ENCODE measurements around the gene CDH1.

CDH1 gene

GRCh38 chr16:68732741-68733399, 4.2 kb upstream of the CDH1 start:
- DNase-seq, result no peak

GRCh38 chr16:68733570-68733969, 3.5 kb upstream of the CDH1 start:
- DNase-seq, result no peak

- no peak for DNase-seq
Observed at GRCh38 chr16:68734782-68735181, 2.3 kb upstream of the CDH1 start.

- DNase-seq, result no peak
Observed at GRCh38 chr16:68736561-68736960, 531 bp upstream of the CDH1 start.

DNA sequence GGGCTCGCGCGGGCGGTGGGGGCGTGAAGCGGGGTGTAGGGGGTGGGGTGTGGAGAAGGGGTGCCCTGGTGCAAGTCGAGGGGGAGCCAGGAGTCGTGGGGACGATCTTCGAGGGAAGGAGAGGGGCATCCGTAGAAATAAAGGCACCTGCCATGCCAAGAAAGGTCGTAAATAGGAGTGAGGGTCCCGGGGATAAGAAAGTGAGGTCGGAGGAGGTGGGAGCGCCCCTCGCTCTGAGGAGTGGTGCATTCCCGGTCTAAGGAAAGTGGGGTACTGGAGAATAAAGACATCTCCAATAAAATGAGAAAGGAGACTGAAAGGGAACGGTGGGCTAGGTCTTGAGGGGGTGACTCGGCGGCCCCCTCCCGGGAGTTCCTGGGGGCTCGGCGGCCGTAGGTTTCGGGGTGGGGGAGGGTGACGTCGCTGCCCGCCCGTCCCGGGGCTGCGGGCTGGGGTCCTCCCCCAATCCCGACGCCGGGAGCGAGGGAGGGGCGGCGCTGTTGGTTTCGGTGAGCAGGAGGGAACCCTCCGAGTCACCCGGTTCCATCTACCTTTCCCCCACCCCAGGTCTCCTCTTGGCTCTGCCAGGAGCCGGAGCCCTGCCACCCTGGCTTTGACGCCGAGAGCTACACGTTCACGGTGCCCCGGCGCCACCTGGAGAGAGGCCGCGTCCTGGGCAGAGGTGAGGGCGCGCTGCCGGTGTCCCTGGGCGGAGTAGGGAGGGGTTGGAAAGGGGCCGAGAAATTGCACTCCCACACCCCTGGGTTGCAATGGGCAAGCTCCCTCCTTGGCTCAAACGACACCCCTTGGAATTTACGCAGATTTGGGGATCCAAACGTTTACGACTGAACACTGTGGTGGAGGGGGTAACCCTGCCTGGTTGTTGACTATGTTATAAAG, 888 bp downstream of the CDH1 start:
- DNase-seq, result peak; percentile 13

DNA sequence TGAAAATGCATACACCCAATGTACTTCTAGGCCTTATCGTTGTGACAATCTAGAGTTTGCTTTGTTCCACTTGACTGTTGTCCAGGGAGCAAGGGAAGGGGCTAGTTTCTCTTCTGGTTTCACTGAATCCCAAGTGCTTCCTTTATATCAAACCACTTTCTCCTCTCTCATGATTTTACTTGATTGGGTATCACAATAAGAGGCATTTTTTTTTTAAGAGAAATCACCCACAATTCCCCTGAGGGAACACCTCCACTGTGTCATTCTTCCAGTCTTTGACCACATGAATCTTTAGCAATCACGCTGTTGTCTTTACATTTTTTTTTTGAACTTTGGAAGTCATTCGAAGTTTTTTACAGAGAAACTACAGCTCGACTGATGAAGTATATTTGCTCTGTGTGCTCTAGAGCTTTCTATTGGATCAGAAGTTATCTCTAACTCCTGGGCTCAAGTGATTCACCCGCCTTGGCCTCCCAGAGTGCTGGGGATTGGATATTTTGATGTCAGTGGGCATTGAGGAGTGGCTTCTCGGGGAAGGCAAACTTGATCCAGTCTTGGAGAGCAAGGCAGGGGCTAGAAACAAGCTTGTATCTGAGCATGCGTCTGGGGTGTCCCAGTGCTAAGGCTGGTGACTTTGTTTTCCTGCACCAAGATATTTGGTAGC, 3.0 kb downstream of the CDH1 start:
- no peak for DNase-seq

- DNase-seq, result no peak
Observed at GRCh38 chr16:68740628-68741346, 3.7 kb downstream of the CDH1 start.

DNA sequence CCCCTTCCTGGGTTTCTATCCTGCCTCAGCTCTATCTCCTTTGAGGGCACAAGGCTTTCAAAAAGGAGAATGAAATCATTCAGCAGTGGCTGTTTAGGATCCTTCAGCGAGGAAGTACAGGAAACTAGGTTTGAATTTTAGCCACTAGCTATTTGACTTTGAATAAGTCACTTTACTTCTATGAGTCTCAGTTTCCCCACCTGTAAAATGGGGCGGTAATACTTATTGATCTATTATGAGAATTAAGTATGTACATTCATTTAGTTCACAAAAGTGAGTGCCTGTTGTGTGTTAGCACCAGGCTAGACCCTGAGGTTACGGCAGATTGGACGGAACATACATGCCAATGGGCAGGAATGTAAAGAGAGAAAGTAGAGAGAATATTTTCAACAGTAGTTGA, 6.6 kb downstream of the CDH1 start:
- no peak for DNase-seq

GRCh38 chr16:68744744-68745280, 7.7 kb downstream of the CDH1 start:
- DNase-seq, result no peak

GRCh38 chr16:68746951-68747350, 9.9 kb downstream of the CDH1 start:
- DNase-seq, result no peak

GRCh38 chr16:68749432-68749831, 12.3 kb downstream of the CDH1 start:
- DNase-seq, result no peak

- no peak for DNase-seq
Observed at GRCh38 chr16:68750193-68750695, 13.2 kb downstream of the CDH1 start.

GRCh38 chr16:68751160-68751559, 14.1 kb downstream of the CDH1 start:
- no peak for DNase-seq

DNA sequence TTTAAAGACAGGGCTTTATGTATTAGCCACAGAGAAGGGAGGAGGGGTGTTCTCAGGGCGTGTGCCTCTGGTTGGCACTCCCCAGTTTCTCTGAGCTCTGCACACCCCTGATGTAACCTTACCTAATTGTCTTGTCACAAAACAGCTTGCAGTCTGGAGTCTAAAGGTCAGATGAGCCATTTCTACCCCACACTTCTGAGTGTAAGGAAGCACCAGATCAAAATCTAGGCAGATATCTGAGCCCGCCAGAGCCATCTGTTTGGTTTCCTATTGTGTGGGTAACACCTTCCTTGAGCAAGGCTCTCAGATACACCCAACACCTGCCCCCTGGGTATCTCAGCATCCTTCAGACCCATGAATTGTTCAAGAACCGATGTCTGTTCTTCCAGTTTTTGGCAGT, 15.5 kb downstream of the CDH1 start:
- peak; percentile 73 for DNase-seq

DNA sequence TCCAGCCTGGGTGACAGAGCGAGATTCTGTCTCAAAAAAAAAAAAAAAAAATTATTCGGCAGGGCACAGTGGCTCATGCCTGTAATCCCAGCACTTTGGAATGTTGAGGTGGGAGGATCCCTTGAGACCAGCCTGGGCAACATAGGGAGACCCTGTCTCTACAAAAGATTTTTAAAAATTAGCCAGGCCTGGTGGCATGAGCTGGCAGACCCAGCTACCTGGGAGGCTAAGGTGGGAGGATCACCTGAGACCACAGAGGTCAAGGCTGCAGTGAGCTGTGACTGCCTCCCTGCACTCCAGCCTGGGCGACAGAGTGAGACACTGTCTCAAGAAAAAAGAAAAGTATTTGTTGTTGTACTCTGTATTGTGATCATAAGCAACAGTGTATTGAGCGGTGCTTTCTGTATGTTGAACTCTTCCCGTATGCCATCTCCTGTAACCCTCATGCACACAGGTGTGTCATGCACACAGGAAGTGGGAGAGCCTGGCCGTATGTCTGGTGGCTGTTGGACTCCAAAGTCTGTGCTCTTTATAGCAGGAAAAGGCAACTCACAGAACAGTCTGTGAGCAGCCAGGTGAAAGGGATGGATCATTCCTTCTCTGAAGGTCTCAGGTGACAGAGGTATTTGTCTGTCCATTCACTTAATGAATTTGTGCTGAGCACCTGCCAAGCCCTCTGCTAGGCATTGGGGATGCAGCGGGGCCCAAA, 17.1 kb downstream of the CDH1 start:
- DNase-seq, result no peak

GRCh38 chr16:68756239-68756915, 19.3 kb downstream of the CDH1 start:
- peak; percentile 89 for DNase-seq

DNA sequence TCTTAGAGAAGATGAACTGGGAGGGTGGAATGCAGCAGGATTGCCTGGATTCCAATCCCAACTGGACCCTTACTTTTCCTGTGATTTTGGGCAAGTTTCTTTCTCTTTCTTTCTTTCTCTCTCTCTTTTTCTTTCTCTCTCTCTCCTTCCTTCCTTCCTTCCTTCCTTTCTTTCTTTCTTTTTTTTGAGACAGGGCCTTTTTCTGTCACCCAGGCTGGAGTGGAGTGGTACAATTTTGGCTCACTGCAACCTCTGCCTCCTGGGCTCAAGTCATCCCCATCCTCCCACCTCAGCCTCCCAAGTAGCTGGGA, 20.5 kb downstream of the CDH1 start:
- DNase-seq, result peak; percentile 14

DNA sequence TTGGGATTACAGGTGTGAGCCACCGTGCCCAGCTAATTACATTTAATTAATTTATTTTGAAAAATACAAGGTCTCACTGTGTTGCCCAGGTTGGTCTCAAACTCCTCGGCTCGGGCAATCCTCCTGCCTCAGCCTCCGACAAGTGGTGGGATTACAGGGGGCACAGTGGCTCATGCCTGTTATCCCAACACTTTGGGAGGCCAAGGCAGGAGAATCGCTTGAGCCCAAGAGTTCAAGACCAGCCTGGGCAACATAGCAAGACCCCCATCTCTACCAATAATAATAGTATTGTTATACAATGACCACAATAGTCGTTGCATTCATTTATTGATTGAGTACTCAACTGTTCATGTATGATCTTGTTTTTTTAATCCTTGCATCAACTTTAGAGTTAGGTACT, 22.0 kb downstream of the CDH1 start:
- DNase-seq, result no peak

DNA sequence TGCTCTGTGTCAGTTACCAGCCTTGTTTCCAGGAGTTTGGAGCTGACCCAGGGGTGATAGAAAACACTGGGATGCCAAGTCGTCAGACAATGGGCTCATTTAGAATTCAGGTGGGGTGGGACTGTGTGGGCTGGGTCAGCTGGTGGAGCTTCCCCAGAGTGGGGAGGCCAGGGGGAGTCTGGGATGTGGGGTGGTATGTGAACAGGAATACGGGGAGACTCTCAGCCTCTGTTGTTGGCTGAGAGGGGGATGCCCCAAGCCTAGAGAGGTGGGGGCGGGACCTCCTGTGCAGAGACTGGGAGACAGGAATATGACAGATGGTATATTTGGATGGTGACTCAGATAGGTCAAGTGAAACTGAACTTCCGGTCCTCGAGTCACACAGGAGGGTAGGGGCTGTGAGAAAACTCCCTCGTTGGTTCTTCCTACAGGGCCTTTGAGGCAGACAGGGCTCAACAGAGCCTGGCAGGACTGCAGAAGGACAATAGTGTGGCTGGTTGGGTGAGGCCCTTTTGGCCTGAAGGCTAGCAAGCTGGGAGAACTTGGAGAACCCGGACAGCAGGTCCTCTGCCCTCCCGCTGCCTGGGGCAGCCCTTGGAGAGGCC, 23.7 kb downstream of the CDH1 start:
- peak; percentile 76 for DNase-seq

- DNase-seq, result no peak
Observed at GRCh38 chr16:68762996-68763756, 26.1 kb downstream of the CDH1 start.
